SU-DHL-6 (cell line): ENCODE measurements around the gene POLK.

Experiments
- EZH2phosphoT487 ChIP-seq: fragments of 200-600 bp; sonication (generic), shearing (Covaris generic); conservative IDR thresholded peaks from 2 replicates; pipeline ENCODE4 v1.6.1; 2018; ENCODE audit warnings: mild to moderate bottlenecking, antibody characterized with exemption, low read length, moderate library complexity, mixed read lengths
- TF ChIP-seq, protein P1 (sequence below): fragments of 200-600 bp; sonication (generic); IDR thresholded peaks from one replicate; pipeline ENCODE4 v1.5.1; 2017; ENCODE audit warnings: antibody characterized with exemption, mild to moderate bottlenecking, low read length, moderate library complexity; ENCODE audit not compliant: insufficient read depth, poor library complexity, severe bottlenecking

DNA sequence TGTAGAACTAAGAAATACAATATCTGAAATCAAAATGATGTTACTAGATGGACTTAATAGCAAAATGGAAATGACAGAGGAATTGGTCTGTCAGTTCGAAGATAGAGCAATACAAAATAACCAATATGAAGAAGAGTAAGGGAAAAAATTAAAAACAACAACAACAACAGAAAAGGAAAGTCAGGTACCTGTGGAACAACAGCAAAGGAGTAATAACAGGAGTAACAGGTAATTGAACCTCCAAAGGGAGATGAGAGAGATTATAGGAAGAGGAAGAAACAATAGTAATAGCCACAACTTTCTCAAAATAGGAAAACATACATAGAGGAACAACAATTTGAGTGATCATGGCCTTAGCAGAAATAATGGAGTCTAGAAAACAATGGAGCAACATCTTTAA lies 13.7 kb downstream of the POLK start:
- TF ChIP-seq, protein P1, sequence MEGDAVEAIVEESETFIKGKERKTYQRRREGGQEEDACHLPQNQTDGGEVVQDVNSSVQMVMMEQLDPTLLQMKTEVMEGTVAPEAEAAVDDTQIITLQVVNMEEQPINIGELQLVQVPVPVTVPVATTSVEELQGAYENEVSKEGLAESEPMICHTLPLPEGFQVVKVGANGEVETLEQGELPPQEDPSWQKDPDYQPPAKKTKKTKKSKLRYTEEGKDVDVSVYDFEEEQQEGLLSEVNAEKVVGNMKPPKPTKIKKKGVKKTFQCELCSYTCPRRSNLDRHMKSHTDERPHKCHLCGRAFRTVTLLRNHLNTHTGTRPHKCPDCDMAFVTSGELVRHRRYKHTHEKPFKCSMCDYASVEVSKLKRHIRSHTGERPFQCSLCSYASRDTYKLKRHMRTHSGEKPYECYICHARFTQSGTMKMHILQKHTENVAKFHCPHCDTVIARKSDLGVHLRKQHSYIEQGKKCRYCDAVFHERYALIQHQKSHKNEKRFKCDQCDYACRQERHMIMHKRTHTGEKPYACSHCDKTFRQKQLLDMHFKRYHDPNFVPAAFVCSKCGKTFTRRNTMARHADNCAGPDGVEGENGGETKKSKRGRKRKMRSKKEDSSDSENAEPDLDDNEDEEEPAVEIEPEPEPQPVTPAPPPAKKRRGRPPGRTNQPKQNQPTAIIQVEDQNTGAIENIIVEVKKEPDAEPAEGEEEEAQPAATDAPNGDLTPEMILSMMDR: no peak
- no peak for TF ChIP-seq EZH2phosphoT487
